GM12891 (cell line): ENCODE results near the gene VPS26A.

Source experiments
- PAX5 ChIP-seq: IDR thresholded peaks from 2 replicates; pipeline ENCODE4 v1.6.1; 2011; ENCODE audit warnings: low read length, moderate library complexity, mild to moderate bottlenecking; ENCODE audit not compliant: insufficient read depth, severe bottlenecking
- POLR2A ChIP-seq: IDR thresholded peaks from 2 replicates; pipeline ENCODE4 v1.6.1; 2011; ENCODE audit warnings: low read depth, low read length, control low read depth
- POLR2AphosphoS5 ChIP-seq: IDR thresholded peaks from 2 replicates; pipeline ENCODE4 v1.6.1; 2011; ENCODE audit warnings: low read depth, low read length, control low read depth
- POU2F2 ChIP-seq: IDR thresholded peaks from 2 replicates; pipeline ENCODE4 v1.6.1; 2011; ENCODE audit warnings: low read depth, mild to moderate bottlenecking, control low read depth, low read length, moderate library complexity
- SPI1 ChIP-seq: IDR thresholded peaks from 2 replicates; pipeline ENCODE4 v1.6.1; 2011; ENCODE audit warnings: low read depth, low read length, control low read depth
- TAF1 ChIP-seq: IDR thresholded peaks from 2 replicates; pipeline ENCODE4 v1.6.1; 2011; ENCODE audit warnings: low read depth, low read length, control low read depth

DNA sequence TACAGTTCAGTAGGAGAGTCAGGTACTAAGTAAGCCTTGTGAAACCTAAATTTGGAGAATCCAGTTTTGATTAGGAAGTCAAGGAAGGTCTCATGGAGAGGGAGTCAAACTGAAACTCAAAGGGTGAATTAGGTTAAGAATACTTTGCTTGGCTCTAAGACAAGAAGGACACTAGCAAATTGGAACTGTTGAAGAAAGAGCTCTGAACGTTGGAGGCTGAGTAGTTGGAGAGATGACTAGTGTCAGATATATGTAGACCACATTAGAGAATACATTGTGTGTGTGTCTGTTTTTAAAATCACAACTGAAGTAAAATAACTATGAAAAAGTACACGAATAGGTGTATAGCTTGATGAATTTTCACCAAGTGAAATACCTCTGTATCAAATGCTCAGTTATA is 6.3 kb downstream of the VPS26A start:
- TF ChIP-seq PAX5 (no peak), POLR2AphosphoS5 (no peak), POLR2A (no peak), SPI1 (no peak), TAF1 (no peak), POU2F2 (no peak)
